GM18870 (cell line): Measurements from ENCODE around the gene TPO.

Experiments used
- ATAC-seq: cut with Tn5 transposase; IDR thresholded peaks from one replicate; pipeline ENCODE4 v1.9.1; 2021; ENCODE audit warnings: moderate library complexity; ENCODE audit not compliant: unreplicated experiment

TPO gene

GRCh38 chr2:1518867-1519530, 105.7 kb downstream of the TPO start:
- ATAC-seq, result no peak

GRCh38 chr2:1521191-1521877, 108.1 kb downstream of the TPO start:
- ATAC-seq, result no peak

- ATAC-seq, result no peak
These were observed 108.9 kb downstream of the TPO start for GRCh38 chr2:1521878-1522830.

- no peak for ATAC-seq
These were observed 114.1 kb downstream of the TPO start for GRCh38 chr2:1527153-1527992.

GRCh38 chr2:1528273-1529064, 115.2 kb downstream of the TPO start:
- ATAC-seq, result no peak

- no peak for ATAC-seq
These were observed 125.4 kb downstream of the TPO start for GRCh38 chr2:1538663-1539062.

- no peak for ATAC-seq
These were observed 126.2 kb downstream of the TPO start for GRCh38 chr2:1539441-1539840.

GRCh38 chr2:1539973-1540372, 126.7 kb downstream of the TPO start:
- no peak for ATAC-seq

GRCh38 chr2:1540481-1540880, 127.2 kb downstream of the TPO start:
- no peak for ATAC-seq

- no peak for ATAC-seq
These were observed 127.8 kb downstream of the TPO start for GRCh38 chr2:1541040-1541439.

GRCh38 chr2:1541819-1542475, 128.7 kb downstream of the TPO start:
- no peak for ATAC-seq

GRCh38 chr2:1542971-1543370, 129.7 kb downstream of the TPO start:
- no peak for ATAC-seq

- no peak for ATAC-seq
These were observed 130.7 kb downstream of the TPO start for GRCh38 chr2:1543776-1544477.

- ATAC-seq, result no peak
These were observed 131.3 kb downstream of the TPO start for GRCh38 chr2:1544478-1545069.

- no peak for ATAC-seq
These were observed 132.8 kb downstream of the TPO start for GRCh38 chr2:1546023-1546591.

GRCh38 chr2:1546901-1547300, 133.6 kb downstream of the TPO start:
- no peak for ATAC-seq

- no peak for ATAC-seq
These were observed 135.8 kb downstream of the TPO start for GRCh38 chr2:1548910-1549673.
